ENCODE results near the gene TIMP2.
A peak's percentile ranks its signal among the peaks of the same experiment; 100 is the strongest.
"Not testable (repeated sequence)": the region's sequence is repeated elsewhere in the genome, so short reads cannot be mapped to it uniquely, and the experiment has no call there.

The TIMP2 gene, protein sequence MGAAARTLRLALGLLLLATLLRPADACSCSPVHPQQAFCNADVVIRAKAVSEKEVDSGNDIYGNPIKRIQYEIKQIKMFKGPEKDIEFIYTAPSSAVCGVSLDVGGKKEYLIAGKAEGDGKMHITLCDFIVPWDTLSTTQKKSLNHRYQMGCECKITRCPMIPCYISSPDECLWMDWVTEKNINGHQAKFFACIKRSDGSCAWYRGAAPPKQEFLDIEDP

DNA sequence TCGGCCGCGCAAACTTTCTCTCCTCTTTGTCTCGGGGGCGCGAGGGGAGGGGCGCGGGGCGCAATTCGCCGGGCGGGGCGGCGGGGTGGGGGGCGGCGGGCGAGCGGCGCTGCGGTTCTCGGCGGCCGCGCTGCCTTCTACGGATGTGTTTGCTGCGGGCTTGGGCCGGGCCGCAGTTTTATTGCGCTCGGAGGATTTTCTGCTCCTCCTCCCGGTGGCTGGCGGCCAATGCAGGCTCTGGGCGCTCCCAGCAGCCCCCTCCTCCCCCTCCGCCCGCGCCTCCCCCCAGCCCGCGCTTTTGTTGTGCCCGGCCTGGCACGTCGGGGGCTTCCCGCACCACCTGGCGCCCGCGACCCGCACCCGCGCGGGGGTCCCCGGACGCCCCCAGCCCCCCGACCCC is at the start of gene TIMP2:
TSS of gene TIMP2 (minus strand) at position 154 of the 400 bp plus-strand sequence. CDS start 299 bp downstream, outside the sequence.
- DNase-seq: peak; percentile 31

DNA sequence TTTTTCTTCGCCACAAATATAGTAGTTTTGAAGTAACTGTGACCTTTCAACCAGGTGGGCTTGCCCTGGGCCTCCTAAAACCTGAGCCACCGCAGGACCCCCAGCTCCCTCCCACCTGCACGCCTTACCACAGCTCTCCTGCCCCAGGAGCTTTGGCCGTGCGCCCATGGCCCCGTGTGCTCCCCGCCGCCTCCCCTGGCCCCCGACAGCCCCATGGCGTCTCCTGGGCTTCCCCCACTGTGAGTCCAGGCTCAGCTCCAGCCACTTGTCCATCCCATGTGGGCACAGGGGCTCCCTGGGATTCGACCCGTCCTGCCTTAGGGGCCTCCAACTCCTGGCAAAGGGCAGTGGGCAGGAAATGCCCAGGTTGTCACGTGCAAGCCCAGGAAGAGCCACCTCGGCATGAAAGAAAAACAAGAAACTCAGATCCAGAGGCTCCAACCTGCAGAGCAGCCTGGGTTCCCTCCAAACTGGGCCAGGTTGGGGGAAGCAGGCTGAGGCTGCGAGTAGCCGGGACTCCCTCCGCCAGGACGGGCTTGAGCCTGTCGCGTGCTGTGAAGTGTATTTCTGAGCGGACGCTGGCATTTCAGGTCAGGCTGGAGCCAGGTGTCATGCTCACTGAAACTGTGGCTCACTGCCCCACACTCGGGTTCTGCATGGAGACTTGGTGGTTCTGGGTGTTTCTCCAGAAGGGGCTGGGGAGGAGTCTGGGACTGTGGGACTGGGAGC is 48.8 kb upstream of the TIMP2 start:
- DNase-seq: no peak

DNA sequence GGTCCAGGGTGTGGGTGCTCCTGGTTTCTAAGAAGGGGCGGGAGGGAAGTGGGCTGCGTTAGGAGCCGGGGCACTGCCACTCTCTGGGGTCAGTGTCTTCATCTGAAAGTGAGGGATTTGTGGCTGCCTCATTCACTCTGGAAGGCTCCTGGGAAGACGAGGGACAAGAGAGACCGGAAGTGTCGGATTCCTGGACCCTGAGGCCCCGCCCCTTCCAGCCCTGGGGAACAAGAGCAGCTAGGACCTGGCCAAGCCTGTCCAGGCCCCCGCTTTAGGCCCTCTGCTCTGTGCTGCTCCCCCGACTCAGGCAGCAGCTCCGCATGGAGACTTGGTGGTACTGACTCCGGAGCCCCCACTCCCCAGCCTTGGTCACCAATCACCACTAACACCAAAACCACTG is 48.0 kb upstream of the TIMP2 start:
- DNase-seq: no peak

DNA sequence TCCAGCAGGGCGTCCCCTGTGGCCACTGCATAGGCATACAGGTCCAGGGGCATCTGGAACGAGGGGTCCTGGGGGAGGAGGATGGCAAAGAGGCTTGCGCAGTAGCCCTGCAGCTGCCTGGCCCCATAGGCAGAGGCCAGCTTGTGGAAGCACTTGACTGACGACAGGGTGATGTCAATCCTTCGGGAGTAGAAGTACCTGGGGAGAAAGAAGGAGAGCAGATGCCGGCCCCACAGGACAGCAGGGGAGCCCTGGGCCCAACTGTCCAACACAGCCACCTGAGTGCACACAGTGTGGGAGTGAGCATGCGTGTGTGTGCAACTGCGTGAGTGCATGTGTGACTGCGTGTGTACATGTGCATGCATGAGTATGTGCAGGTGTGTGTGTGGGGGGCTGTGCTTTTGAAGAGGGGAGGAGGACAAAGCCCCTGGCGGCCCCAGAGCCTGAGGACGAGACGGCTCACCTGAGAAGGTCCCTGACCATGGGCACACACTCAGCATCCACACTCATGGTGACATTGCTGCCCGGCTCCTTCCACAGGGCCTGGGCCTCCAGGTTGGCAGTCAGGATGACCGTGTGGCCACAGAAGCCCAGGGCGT is 47.4 kb upstream of the TIMP2 start:
- DNase-seq: no peak

DNA sequence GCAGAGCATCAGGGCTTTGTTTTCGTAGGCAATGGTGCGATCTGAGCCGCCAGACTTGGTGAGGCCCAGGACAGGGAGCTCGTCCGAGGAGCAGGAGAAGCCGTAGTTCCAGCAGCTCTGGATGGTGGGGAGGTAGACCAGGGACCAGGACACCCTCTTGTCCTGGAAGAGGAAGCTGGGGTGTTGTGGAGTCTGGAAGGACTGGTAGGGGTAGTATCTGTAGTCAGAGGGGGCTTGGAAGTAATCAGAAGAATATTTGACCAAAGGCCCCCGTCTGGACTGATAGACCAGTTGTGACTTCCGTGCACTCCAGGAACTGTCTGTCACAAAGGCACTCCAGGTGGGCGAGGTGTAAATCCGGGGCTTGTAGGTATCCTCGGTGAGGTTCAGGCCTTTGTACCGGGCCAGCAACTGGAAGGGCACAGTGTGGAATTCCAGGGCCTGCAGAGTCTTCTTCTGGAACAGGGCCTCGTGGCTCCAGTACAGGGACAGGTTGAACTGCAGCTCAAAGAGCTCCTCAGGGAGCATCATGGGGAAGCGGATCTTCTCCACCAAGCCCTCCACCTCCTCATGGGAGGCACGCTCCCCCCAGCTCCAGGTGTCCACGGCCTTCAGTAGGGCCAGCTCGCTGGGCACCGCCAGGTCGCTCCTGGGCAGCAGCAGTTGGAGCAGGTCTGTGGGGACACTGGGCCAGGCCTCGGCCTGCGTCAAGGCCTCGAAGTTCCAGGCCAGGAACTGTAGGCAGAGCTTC is 46.7 kb upstream of the TIMP2 start:
- DNase-seq: no peak

DNA sequence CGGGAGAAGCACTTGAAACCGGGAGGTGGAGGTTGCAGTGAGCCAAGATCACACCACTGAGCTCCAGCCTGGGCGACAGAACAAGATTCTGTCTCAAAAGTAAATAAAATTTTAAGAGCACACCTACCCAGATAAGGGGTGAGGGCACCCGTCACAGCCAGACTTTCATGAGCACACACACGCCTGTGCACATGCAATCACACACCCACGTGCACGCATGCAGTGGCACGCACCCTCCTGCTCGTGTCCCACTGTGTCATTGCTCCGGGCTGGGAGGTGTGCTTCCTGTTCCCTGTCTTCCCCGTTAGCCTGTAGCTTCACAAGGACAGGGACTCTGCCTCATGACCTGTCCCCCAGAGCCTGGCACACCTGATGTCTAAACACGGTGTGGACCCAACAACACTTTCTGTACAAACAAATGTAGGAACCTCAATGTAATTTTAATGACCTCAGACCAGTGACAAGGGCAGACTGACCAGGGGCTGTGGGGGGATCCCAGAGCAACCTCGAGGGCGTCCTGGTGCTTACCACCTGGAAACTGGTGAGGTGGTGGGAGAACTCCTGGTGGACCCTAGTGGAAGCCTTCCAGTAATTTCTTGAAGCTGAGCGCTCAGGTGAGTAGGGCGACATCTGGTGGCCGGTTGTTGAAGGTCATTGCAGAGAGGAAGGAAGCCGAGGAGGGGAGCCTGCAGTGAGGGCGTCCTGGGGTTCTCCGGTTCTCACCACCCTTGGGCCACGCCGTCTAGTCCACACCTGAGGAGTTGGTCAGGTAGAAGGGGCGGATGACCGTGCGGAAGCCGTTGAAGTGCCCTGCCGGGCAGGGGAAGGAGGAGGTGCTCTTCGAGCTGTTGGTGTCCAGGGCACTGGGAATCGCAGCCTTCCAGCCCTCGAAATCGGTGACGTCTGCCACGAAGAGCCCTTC is 45.9 kb upstream of the TIMP2 start:
- DNase-seq: no peak

DNA sequence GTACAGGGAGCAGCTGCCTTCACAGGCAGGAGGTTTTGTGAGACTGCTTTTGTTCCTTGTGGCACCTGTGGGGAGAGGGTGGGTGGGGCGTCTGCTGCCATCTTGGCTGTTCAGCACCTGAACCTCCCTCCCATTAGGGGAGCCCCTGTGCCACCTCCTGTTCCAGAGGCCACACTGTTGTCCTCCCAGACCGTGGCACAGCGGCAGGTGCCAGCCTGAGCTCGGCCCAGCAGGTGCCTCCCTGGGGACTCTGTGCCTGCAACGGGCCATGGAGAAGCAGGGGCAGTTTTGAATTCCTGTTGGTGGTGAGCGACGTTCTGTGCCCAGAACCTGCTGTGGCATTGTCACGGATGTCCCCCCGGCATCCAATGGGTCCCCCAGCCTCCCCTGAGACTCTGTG is 44.7 kb upstream of the TIMP2 start:
- DNase-seq: no peak

DNA sequence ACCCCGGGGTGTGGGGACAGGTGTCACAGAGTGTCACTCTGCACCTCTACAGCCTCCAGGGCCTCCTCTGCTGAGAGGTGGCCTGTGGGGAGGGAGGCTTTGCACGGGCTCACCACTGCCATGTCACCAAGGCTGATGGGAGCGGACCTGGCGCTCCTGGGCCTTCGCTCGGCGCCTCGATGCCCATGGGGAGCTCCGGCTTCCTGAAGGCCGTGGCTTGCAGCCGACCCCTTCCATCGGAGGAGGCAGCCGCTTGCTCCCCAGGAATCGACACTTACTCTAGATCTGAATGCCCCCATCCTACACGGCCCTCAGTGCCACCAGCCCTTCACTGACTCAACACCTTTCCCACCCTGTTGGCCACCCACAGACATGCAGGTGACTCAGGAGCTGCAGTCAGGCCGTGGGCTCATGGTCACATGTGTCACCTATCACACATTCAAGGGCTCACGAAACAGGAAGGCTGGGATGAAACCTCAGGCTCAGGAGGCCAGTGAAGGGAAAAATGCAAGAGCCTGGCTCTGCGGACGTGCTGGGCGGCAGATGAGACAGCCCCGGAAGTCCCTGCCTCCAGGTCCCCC is 42.7 kb upstream of the TIMP2 start:
- no peak for DNase-seq

DNA sequence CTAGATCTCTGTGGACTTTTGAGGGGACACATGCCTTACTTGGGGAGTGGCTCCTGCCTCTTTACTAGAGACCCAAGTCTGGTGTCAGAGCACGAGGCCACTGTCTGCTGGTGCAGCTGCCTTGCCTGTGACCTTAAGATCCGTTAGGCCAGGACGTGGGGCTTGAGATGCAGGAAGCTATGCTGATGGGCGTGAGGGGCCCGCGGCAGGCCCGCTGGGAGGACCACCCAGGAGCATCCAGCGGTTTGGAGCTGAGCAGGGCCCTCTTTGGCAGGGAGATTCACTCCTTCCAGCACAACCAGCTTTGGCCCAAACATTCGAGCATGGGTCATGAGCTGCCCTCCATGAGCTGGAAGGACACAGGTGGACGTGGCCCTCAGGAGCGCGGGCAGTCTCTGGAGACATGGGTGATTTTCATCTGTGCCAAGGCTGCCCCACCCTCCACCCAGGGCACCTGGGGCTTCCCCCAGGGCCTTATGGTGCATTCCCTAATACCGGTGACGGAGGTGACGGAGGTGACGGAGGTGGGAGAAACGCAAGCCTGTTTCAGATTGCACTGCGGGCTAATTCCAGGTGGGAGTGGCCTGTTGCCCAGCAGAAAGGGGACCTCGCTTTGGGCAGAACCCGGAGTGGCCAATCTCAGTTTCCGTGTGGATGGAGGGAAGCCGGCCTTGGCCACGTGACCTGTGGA is 41.9 kb upstream of the TIMP2 start:
- no peak for DNase-seq

DNA sequence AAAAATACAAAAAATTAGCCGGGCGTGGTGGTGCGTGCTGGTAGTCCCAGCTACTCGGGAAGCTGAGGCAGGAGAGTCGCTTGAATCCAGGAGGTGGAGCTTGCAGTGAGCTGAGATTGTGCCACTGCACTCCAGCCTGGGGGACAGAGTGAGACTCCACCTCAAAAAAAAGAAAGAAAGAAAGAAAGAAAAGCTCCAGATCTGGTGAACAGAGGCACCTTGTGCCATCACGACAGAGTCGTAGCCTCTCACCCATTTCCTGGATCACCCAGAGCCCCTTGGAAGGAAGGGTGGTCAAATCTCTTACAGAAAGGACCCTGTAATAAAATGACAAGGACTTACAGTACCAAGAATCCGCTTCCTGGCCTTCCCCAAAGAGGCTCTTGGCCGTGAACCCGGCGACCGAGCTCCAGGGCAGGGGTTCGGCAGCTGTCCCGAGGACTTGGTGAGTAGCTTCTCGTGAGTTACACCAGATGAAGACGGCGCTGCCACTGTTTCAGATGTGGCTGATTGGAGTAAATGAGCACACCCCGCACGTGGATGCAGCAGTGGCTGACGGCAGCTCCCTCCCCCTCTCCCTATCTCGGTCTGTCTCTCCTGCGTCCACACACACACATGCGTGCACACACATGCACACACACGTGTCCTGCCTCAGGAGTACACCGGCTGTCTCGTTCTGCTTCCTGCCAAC is 41.1 kb upstream of the TIMP2 start:
- DNase-seq: no peak

DNA sequence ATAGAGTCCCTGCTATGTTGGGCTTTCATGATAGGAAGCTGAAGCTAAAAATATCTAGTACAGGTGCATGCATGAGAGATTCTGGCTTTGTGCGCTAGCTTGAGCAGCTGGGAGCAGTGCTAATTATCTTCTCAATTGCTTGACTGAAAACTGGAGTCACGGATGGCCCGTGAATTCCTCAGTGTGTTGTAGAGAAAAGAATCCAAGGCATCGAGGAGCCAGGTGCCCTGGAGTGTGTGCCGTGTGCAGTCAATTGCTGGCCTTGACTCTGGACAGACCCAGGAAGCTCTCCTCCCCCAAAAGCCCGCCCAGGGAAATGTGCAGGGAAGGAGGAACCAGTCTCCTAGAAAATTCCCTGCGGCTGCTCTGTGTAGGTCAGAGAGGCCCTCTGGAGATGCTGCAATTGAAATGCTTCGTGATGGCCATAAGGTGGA is 40.3 kb upstream of the TIMP2 start:
- no peak for DNase-seq

DNA sequence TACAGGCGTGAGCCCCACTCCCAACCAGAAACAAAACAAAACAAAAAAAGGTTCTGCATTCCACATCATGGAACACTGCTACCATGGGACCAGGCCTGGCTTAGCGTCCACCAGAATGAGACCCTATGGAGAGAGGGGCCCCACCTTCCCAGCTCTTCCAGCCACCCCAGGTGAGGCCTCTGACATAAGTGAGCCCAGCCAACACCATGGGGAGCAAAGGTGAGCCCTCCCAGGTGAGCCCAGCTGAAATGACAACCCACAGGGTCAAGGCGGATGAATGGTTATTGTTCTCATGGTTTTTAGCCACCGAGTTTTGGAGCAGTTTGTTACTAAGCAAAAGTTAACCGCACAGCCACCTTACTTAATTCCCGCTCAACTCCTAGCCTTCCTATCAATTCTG is 38.2 kb upstream of the TIMP2 start:
- no peak for DNase-seq

DNA sequence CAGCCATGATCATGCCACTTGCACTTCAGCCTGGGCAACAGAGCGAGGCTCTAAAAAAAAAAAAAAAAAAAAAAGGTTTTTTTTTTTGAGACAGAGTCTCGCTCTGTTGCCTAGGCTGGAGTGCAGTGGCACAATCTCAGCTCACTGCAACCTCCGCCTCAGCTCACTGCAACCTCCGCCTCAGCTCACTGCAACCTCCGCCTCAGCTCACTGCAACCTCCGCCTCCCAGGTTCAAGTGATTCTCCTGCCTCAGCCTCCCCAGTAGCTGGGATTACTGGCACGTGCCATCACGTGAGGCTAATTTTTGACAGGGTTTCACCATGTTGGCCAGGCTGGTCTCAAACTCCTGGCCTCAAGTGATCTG is 37.8 kb upstream of the TIMP2 start:
- DNase-seq: not testable (repeated sequence)

DNA sequence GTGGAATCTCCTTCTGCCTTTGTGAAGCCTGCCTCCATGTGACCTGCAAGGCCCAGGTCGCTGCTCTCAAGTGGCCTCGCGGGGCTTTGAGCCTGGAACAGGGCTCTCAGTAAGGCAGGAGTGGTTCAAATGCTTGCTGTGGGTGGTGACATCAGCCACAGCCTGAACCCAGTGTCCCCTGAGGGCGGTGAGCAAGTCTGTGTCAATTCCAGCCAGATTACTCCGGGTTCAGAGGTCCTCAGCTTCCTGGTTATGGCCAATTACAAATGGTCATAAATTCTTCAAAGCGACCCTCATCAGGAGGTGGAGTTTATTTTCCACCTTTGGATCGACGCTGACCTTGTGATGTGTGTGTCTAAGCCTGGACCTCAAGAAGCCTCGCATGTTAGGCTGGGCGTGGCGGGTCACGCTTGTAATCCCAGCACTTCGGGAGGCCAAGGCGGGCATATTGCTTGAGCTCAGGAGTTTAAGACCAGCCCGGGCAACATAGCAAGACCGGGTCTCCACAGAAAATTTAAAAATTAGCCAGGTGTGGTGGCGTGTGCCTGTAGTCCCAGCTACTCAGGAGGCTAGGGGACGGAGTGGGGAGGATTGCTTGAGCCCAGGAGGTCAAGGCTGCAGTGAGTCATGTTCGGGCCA is 37.3 kb upstream of the TIMP2 start:
- no peak for DNase-seq

DNA sequence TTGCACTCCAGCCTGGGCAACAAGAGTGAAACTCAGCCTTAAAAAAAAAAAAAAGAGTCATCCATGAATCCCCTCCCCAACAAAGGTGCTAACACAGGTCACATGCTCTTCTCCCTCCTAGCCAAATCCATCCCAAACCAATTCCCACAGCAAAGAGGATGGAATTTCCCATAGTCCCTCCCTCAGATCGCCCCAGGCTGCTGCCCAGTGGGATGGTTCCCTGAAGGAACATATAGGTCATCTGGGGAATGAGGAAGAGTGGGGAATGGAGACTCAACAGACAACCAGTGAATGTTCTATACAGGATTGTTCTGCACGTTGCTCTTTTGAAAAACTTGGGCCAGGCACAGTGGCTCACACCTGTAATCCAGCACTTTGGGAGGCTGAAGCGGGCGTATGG is 36.4 kb upstream of the TIMP2 start:
- no peak for DNase-seq

DNA sequence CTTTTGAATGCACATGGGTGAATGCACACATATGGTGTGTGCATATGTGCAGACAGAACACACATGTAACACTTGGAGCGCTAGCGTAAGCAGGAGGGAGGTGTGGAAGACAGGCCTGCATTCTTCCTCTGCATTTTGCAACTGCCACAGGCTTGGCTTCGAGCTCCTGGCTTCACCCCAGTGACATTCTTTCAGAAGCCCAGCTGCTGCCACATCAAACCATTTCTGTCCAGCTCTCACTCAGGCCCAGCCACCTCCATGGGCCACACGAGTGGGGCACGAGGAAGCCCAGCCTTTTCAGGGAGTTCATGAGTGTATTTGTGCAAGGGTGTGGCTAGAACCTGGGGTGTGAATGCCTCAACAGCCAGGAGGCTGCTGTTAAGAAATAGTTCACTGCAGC is 35.7 kb upstream of the TIMP2 start:
- DNase-seq: no peak

DNA sequence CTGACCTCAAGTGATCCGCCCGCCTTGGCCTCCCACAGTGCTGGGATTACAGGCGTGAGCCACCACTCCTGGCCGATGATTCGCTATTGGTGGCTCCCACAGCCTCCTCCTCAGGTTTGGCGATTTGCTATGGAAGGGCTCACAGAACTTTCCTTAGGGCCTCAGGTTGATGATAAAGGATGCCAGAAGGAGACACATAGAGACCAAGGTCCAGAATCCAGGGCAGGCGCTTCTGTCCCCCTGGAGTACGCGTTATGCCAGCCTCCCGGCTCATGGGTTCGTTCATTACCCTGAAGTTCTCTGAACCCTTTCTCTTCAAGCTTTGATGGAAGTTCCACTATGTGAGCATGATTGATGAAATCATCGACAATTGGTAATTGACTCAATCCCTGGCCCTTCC is 34.6 kb upstream of the TIMP2 start:
- no peak for DNase-seq

DNA sequence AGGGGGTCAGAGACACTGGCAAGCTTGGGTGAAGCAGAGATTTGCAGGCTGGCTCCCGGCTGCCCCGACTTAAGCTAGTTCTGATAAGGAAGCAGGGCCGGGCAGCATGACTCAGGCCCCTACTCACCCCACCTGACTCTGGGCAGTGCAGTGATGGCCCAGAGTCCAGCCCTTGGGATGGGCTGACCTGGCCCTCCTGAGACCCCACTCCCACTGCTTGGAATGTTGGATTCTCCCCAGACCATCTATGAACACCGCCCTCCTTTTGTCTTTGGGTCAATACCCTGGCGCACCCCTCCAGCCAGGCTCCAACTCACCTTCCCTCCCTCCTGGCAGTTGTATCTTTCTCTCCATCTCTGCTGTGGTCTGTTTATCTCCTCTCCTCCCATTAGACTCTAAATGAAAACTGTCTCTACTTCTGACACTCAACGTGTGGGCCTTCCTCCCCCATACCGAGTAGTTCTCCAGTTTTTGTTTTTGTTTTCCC is 33.5 kb upstream of the TIMP2 start:
- no peak for DNase-seq

DNA sequence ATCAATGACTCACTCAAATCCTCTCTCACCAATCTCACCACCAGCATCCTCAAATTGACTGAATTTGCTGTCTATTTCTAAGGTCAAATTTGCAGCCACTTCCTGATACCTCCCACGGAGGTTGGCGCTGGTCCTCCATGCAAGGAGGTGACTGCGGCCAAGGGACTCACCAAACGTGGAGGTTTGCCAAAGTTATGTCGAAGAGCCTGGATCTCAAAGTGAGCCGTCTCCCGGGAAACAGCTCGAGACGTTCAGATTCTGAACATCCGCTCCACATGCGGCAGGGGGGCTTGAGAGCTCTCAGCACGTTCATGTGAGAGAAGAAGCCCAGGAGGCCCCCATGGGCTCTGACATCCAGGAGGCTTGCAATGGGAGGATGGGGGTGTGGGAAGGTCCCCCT is 31.9 kb upstream of the TIMP2 start:
- no peak for DNase-seq

DNA sequence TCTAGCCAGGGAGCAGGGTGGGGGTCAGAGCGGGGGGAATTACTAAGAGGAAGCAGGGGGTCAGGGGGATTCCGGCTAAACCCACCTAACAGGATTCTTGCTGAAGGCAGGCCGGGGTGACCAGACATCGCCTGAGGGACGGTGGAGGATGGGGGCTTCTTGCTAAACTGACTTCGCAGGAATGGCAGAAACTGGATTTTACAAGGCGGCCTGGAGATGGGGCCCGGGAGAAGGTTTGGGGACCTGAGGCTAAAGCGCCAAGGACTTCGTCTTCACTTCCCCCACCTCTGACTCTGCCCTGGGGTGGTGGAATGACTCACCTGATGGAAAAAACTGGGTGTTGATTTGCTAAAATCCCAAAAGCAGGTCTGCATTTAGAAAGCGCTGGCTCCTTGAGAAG is 31.1 kb upstream of the TIMP2 start:
- DNase-seq: no peak
